Raji (cell line): ENCODE results near the gene UBA52.

Experiments
- POLR2A ChIP-seq: IDR thresholded peaks from 2 replicates; pipeline ENCODE4 v1.6.1; 2011; ENCODE audit warnings: low read depth, low read length, control low read depth; ENCODE audit not compliant: insufficient read depth

UBA52 gene

DNA sequence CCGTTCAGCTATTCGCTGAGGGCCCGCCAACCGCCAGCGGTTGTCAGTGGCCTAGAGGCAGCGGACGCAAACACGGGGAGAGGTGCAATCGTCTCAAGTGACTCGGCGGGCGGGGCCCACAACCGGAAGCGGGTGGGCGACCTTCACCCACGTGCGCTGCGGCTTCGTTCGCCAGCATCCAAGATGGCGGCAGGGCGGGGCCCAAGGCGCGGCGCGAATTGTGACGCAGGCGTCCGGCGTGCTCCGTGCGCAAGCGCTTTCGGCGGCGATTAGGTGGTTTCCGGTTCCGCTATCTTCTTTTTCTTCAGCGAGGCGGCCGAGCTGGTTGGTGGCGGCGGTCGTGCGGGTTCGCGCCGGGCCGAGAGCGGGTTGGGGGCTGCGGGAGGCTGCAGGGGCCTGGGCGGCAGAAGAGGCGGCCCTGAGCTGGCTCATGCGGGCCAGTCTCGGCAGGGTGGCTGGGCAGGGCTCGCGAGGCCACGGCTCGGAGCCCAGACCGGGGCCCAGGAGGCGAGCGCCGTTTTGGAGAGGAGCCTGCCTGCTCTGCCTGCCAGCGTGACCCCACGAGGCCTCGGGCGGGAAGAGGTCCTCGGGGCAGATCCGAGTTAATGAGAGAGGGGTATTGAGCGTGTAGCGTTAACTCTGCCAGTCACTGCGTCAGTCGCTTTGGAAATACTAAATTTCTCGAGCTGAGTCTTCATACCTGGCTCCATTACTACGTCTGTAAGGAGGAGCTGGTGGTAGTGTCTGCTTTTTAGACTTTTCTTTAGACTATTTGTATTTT is at the start of gene UBA52:
Gene UBA52, plus strand, starts transcription at position 294 of the 781 bp plus-strand sequence. CDS start 1,444 bp downstream, outside the sequence.
- TF ChIP-seq POLR2A: peak; percentile 92

DNA sequence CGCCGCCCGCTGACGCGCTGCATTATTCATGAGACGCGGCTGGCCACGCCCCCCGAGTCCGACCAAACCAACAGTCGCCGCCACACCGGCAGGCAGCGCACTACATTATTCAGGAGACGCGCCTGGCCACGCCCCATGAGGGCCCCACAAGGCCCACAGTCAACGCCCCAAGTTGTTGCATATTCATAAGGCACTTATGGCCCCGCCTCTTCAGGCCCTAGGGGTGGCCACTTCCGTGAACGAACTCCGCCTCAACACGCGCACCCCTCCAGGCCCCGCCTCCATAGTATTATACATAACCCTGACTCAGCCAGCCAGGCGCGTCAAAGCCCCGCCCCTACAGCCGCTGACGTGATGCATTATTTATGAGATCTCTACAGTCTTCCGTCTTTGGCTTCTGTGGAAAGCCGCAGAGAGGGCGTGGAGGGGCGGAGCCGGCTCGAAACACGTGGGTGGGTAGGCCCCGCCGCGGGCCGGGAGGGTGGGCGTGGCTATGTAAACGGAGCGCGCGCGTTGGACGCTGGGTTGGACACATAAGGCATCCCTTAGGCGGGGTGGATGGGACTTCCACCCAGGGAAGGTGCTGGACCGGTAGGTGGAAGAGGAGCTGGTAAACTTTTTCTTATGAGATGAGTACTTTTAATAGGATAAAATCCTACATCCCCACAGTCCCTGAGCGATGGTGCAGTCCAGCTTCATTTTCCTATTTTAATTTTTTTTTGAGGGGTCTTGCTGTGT is 49.4 kb upstream of the UBA52 start:
- TF ChIP-seq POLR2A: peak; percentile 78

DNA sequence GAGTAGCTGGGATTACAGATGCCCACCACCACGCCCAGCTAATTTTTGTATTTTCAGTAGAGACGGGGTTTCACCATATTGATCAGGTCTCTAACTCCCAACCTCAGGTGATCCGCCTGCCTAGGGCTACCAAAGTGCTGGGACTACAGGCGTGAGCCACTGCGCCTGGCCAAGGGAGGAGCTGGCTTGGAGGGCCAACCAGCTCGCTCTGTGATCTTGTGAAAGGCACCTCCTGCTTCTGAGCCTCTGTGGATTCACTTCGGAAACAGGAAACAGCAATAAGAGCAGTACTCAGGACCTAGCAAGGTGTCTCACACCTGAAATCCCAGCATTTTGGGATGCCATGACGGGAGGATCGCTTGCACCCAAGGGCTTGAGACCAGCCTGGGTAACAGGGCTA is 47.8 kb upstream of the UBA52 start:
- no peak for TF ChIP-seq POLR2A

DNA sequence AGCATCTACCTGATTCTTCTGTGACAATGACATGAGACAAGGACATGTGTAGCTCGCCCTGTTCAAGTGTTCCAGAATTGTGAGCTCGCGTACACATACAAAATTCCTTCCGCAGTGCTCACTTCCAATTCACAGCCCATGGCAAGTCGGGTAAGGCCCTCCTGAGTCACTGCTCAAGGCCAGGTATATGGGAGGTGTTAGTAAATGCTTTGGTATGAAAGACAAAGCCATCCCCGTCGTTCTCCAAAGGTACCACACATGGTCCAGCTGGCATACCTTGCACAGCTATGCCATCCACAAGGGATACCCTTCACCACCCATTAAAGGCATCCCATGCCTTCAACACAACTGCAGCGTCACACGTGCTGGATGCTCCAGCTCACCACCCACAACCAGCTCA is 45.3 kb upstream of the UBA52 start:
- TF ChIP-seq POLR2A: no peak

DNA sequence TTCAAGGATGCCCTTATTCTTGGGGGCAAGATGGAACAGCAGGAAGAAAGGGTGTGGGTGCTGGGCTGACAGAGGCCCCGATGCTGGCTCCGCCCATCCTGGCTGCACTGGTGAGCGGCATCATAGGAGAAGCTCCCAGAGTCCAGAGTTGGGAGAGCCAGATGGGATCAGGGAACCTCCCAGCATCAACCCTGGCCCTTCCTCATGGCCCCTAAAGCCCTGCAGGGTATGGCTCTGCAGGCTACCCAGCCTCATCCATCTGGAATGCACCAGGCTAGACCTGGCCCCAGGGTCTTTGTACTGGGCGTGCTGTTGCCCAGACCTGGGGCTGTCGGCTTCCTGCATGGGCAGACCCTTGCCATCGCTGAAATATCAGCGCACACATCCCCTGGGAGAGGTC is 41.9 kb upstream of the UBA52 start:
- no peak for TF ChIP-seq POLR2A

DNA sequence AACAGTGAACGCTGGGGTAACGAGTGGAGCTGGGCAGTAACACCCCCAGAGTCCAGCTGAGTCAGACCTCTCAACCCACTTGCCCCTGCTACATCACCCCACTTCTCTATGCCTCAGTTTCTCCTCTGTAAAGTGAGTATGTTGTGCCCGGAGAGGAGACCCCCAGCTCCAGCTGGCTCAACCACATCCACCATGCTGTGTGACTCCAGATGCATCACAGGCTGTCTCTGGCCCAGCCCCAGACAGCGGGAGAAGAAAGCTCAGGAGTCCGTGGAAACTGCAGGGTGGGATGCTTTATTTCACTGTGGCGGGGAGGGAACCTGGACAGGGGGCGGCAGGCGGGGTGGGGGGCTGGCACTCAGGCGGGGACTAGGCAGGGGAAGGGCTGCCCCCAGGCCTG is 40.2 kb upstream of the UBA52 start:
- no peak for TF ChIP-seq POLR2A

DNA sequence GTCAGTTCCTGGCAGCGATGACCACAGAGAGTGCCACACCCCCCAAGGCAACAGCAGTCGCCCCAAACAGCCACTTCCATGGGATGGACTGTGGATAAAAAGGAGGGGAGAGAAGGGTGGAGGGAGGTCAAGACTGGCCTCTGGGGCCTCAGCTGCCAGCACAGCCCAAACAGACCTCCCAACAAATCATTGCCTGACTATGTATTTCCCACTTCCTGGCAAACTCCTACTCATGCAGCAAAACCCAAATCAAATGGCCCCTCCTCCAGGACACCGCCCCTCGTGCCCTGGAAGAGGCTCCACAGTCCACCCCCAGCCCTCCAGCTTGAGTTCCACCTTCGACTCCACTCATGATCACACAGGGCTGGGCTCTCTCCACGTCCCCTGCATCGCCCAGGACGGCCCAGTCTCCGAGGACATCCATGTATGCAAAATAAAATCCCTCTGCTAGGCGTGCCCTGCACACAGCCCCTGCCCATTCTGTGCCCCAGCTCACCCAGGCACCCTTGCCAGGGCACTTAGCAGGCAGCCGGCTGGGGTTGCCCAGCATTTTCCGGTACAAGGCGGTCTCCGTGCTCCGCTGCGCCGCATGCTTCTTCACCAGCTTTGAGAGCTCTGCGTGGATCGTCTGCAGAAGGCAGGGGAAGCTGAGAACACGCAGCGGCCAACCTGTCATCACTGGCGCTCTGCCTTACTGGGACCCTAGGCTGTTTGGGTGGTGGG is 39.3 kb upstream of the UBA52 start:
- TF ChIP-seq POLR2A: no peak

DNA sequence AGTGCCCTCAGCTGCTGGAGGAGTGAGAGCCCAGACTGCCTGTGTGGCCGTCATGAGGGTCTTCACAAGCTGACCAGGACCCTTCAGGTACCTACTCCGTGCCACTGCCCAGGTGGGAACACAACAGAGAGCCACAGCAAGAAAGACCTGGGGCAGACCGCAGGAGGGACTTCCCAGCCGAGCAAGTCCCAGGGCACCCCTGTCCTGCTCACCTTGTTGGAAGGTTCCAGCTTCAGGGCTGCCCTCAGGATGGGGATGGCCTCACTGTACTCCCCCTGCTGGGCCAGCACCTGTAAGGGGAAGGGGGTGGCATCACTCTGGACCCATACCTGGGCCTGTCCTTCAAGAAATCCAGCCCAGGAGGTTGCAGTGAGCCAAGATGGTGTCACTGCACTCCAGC is 38.6 kb upstream of the UBA52 start:
- no peak for TF ChIP-seq POLR2A

DNA sequence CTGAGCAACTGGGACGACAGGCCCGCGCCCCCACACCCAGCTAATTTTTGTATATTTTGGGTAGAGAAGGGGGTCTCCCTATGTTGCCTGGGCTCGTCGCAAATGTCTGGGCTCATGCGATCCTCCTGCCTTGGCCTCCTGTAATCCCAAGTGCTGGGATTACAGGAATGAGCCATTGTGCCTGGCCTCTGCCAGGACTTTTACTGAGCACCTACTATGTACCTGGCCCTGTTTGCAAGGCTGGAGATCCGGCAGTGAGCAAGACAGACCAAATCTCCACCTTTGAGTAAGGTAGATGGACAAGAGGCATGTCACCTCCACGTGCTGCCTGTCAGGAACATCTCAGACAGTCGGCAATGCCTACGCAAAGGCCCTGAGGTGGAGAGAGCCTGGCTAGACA is 35.2 kb upstream of the UBA52 start:
- TF ChIP-seq POLR2A: no peak

DNA sequence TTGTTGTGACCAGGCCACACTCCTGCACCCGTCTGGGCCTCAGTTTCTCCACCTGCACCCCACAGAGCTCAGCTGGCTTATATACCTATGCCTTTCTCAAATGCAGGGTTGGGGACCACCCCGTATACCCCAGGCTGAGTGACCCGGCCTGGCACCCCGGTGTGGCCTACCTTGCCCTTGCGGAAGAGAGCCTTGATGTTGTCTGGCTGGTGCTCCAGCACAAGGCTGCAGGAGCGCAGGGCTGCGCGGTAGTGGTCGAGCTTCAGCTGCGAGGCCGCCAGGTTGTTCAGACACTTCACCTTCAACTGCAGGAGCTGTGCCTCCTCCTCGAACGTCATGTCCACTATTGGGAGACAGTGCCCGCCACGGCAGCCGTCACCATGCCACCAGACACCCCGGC is 34.2 kb upstream of the UBA52 start:
- TF ChIP-seq POLR2A: no peak

DNA sequence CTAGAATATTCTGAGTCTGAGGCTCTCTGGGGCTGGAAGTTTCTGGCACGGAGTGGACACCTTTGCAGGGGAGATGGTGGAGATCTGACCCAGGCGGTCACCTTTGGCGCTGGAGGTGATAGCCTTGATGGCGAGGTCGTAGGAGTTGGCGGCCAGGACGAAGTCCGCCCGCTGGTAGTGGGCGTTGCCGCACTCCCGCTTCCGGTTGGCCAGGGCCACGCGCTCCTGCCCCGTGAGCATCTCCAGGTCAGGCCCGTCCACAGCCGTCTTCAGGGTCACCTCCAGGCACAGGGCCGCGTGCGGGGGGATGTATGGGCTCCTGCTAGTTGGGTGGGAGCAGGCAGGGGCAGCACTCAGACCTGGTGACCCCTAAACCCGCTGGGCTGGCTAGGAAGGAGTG is 33.5 kb upstream of the UBA52 start:
- TF ChIP-seq POLR2A: no peak

DNA sequence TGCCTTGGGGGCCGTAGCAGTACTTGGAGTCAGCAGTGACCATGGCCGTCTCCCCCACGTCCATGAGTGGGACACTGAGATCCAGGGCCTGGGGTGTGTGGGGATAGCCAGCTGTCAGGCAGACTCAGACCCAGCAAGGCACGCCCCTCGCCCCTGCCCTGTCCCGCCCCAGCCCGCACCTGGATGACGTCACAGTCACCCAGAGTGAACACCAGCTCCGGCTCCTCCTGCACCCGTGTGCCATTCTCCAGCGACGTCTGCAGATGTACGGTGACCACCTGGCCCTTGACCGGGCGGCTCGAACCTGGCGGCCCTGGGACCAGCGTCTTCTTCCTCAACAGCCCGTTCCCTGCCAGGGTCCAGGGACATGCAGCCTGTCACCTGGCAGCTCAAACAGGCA is 32.3 kb upstream of the UBA52 start:
- TF ChIP-seq POLR2A: no peak

DNA sequence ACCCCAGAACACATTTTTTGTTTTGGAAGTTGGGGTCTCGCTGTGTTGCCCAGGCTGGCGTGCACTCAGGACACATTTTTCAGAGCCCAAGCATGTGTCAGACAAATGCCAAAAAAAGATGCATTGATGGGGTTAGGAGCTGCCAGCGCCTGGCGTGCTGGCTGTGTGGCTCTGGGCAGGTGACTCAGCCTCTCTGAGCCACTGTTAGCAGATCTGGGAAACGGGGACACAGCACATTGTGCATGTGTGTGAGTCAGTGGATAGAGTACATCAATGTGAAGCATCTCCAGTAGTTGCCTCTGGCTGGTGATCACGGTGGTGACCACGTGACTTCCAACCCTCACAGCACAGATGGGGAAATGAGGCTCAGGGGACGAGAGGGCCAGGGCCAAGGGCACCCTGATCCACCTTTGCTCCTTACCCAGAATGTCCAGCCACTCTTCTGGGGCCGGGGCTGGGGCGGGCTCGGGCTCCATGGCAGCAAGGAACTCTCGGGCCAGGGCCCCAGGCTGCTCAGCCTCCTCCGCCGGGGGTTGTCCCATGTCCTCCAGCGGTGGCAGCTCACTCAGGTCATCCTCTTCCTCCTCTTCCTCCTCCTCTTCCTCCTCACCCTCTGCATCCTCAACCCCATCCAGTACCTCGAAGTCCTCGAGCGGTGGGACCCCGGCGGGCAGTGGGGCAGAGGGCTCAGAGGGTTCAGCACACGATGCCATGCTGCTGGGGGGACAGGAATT is 30.2 kb upstream of the UBA52 start:
- TF ChIP-seq POLR2A: no peak

DNA sequence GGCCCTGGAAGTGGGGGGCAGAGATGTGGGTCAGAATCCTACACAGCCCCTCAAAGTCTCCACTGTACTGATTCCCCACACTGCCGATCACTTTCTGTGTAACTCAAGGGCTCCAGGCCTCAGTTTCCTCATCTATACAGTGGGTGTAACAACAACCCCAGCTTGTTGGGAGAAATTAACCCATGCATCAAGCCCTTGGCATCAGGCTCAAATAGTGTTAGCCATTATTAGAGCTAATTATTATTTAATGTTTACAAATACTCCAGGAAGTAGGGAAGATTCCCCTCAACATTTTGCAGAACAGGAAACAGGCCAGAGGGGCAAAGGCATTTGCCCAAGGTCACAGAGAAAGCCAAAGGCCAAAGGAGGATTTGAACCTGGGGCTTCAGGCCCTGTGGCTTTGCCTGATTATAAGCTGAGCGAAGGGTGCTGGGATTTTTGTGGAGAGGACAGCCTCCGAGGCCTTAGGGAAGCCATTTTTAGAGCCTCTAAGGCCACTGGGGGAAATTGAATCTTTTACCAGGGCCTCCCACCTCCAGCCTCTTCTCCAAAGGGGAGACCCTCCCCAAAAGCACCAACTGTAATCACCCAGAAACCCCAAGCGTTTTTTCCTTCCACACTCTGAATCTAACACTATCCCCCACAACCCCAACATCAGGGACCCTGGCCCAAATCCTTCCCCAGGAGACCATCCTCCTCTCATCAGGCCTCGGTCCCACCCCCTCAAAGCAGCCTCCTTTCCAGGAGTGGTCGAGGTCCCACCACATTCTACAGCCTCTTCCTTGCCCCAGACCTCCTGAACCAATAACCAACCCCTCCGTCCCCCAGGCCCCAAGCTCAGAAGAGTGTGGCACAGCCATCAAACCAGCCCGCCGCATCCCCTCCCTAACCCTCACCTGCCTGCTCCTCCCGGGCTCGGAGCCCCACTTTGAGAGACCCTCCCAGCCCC is 29.4 kb upstream of the UBA52 start:
- TF ChIP-seq POLR2A: no peak
